Astrocyte (in vitro differentiated cells and primary cell): ENCODE data around the gene CEP57. TPM values are rescaled to one million over a fixed set of nuclear protein-coding genes. Genes with fewer than 3 reads are reported as not detected.

Source experiments
- DNase-seq: peaks from one replicate; pipeline ENCODE4 v3.0.0-alpha.2; 2010; ENCODE audit warnings: low read depth
- FAIRE-seq: peaks from 2 replicates; lab custom pipeline; 2011; peaks lifted over from hg19 to GRCh38; lab: Jason Lieb, UNC
- H2AFZ ChIP-seq: 2 replicates; pipeline ENCODE4 v1.6.0; 2012; ENCODE audit warnings: low read depth, low read length, inconsistent platforms
- H3K27ac ChIP-seq: 2 replicates; pipeline ENCODE4 v1.5.1; 2011; ENCODE audit warnings: low read depth, low read length, inconsistent platforms
- H3K27me3 ChIP-seq: 2 replicates; pipeline ENCODE4 v1.6.0; 2011; ENCODE audit warnings: low read length, inconsistent platforms; ENCODE audit not compliant: insufficient read depth
- H3K36me3 ChIP-seq: 2 replicates; pipeline ENCODE4 v1.5.1; 2011; ENCODE audit warnings: low read length, inconsistent platforms; ENCODE audit not compliant: insufficient read depth
- H3K4me1 ChIP-seq: 2 replicates; pipeline ENCODE4 v1.5.1; 2011; ENCODE audit warnings: low read length, inconsistent platforms; ENCODE audit not compliant: insufficient read depth
- H3K4me2 ChIP-seq: 2 replicates; pipeline ENCODE4 v1.6.0; 2012; ENCODE audit warnings: low read length, inconsistent platforms
- H3K4me3 ChIP-seq: 2 replicates; pipeline ENCODE4 v1.5.1; 2011; ENCODE audit warnings: low read depth, mild to moderate bottlenecking, low read length, inconsistent platforms; ENCODE audit not compliant: insufficient read depth
- H3K79me2 ChIP-seq: 2 replicates; pipeline ENCODE4 v1.6.0; 2012; ENCODE audit warnings: mild to moderate bottlenecking, low read length, inconsistent platforms; ENCODE audit not compliant: insufficient read depth
- H3K9ac ChIP-seq: 2 replicates; pipeline ENCODE4 v1.6.0; 2012; ENCODE audit warnings: mild to moderate bottlenecking, low read length, inconsistent platforms
- H3K9me3 ChIP-seq: 2 replicates; pipeline ENCODE4 v1.5.1; 2012; ENCODE audit warnings: low read depth, mild to moderate bottlenecking, low read length, inconsistent platforms; ENCODE audit not compliant: insufficient read depth
- H4K20me1 ChIP-seq: 2 replicates; pipeline ENCODE4 v1.6.0; 2012; ENCODE audit warnings: low read length, inconsistent platforms; ENCODE audit not compliant: insufficient read depth
- H3K27ac Mint-ChIP-seq: one replicate; pipeline ENCODE4 v1.8.0; 2021; ENCODE audit warnings: mild to moderate bottlenecking, mixed read lengths; ENCODE audit not compliant: unreplicated experiment
- H3K27me3 Mint-ChIP-seq: one replicate; pipeline ENCODE4 v1.8.0; 2021; ENCODE audit warnings: low read depth, mixed read lengths; ENCODE audit not compliant: unreplicated experiment
- H3K36me3 Mint-ChIP-seq: one replicate; pipeline ENCODE4 v1.8.0; 2021; ENCODE audit warnings: low read depth, mixed read lengths; ENCODE audit not compliant: unreplicated experiment
- H3K4me1 Mint-ChIP-seq: one replicate; pipeline ENCODE4 v1.8.0; 2021; ENCODE audit warnings: low read depth, mixed read lengths; ENCODE audit not compliant: unreplicated experiment
- H3K4me3 Mint-ChIP-seq: one replicate; pipeline ENCODE4 v1.8.0; 2021; ENCODE audit warnings: mild to moderate bottlenecking, moderate library complexity, mixed read lengths; ENCODE audit not compliant: unreplicated experiment
- H3K9me3 Mint-ChIP-seq: one replicate; pipeline ENCODE4 v1.8.0; 2021; ENCODE audit warnings: mild to moderate bottlenecking, mixed read lengths; ENCODE audit not compliant: unreplicated experiment
- EZH2 ChIP-seq: IDR thresholded peaks from 2 replicates; pipeline ENCODE4 v1.6.1; 2012; ENCODE audit warnings: mild to moderate bottlenecking, low read length, inconsistent platforms; ENCODE audit not compliant: insufficient read depth
- total RNA-seq: library from RNA; stranded (reverse); gene quantifications from 2 replicates; pipeline ENCODE4 v1.2.1, GENCODE V29; 2021
- TF ChIP-seq, protein P1 (sequence below): IDR thresholded peaks from 2 replicates; pipeline ENCODE4 v1.5.1; 2011; ENCODE audit warnings: low read depth, mild to moderate bottlenecking, inconsistent platforms, low read length, moderate library complexity; ENCODE audit not compliant: insufficient read depth

The CEP57 gene
- total RNA-seq, 1 donor from 2014 or later: 23.5 TPM

DNA sequence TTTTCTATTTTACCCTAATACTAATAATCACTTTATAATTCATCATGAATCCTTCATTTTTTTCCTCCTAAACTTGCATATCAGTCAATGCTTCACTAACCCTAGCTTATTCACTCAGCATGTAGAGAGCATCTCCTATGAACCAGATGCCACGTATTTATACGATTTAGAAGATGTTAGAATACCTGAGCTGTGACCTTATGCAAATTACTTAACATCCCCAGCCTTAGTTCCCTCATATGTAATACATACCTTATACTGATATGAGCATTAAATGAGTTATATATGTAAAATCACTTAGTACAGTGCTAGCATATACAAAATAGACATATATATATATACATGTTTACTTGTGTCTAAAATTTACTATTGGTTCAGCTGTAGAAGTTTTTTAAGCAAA is 9.8 kb upstream of the CEP57 start:
- Histone ChIP-seq H3K27me3 (no peaks in the 10 kb centered on the region), H3K27ac (no peak overlapping the region), H3K9ac (no peak overlapping the region), H4K20me1 (peaks cover 5% of the 10 kb centered on the region), H3K4me3 (no peak overlapping the region), H3K9me3 (no peaks in the 10 kb centered on the region), H3K36me3 (peaks cover 31% of the 10 kb centered on the region), H2AFZ (no peak overlapping the region), H3K4me2 (no peak overlapping the region), H3K79me2 (peaks cover 13% of the 10 kb centered on the region), H3K4me1 (no peaks in the 10 kb centered on the region)
- H3K36me3 Mint-ChIP-seq: no peaks in the 10 kb centered on the region
- TF ChIP-seq, protein P1, sequence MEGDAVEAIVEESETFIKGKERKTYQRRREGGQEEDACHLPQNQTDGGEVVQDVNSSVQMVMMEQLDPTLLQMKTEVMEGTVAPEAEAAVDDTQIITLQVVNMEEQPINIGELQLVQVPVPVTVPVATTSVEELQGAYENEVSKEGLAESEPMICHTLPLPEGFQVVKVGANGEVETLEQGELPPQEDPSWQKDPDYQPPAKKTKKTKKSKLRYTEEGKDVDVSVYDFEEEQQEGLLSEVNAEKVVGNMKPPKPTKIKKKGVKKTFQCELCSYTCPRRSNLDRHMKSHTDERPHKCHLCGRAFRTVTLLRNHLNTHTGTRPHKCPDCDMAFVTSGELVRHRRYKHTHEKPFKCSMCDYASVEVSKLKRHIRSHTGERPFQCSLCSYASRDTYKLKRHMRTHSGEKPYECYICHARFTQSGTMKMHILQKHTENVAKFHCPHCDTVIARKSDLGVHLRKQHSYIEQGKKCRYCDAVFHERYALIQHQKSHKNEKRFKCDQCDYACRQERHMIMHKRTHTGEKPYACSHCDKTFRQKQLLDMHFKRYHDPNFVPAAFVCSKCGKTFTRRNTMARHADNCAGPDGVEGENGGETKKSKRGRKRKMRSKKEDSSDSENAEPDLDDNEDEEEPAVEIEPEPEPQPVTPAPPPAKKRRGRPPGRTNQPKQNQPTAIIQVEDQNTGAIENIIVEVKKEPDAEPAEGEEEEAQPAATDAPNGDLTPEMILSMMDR: no peak
- TF ChIP-seq EZH2: no peak
- no peaks in the 10 kb centered on the region for H3K9me3 Mint-ChIP-seq
- FAIRE-seq (no peak), DNase-seq (no peak)
- H3K4me3 Mint-ChIP-seq: no peak overlapping the region
- no peaks in the 10 kb centered on the region for H3K4me1 Mint-ChIP-seq
- no peak overlapping the region for H3K27ac Mint-ChIP-seq
- H3K27me3 Mint-ChIP-seq: no peaks in the 10 kb centered on the region

DNA sequence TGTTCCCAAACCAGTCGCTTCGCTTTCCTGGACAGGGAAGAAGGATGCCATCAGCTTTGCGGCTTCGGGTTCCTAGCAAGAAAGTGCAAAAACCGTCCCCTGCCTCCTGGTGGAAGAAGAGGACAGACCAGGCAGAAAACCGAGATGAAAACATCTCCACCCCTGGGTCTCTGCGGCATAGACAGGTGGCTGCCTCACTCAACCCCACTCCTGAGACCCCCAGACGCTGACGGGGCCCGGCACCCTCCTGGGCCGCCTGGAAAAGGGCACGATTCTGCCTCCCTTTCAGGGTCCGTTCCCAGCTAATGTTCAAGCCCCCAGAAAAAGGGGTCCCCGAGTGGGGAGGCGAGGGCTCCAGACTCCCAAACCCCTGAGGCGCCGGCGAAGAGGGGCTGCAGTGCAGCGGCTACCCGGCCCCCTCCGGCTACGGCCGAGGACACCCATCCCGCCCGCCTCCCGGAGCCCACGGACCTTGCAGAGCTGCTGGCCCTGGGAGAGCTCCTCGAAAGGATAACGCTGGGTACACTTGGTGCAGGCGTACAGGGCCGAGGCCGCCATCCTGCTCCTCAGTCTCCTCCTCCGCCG is 1.3 kb upstream of the CEP57 start:
- Histone ChIP-seq H3K4me2 (peak overlapping the region; percentile 96), H3K27ac (peak overlapping the region; percentile 99), H3K4me1 (peaks cover 13% of the 10 kb centered on the region), H3K79me2 (peaks cover 58% of the 10 kb centered on the region), H3K9ac (peak overlapping the region; percentile 95), H3K36me3 (peaks cover 10% of the 10 kb centered on the region), H3K4me3 (peak overlapping the region; percentile 96), H4K20me1 (peaks cover 6% of the 10 kb centered on the region), H2AFZ (peak overlapping the region; percentile 74), H3K27me3 (no peaks in the 10 kb centered on the region), H3K9me3 (no peaks in the 10 kb centered on the region)
- Mint-ChIP-seq H3K27me3 (no peaks in the 10 kb centered on the region), H3K9me3 (no peaks in the 10 kb centered on the region), H3K4me1 (peaks cover 18% of the 10 kb centered on the region), H3K4me3 (peak overlapping the region; percentile 88), H3K27ac (peak overlapping the region; percentile 73), H3K36me3 (no peaks in the 10 kb centered on the region)
- DNase-seq (peak; percentile 36), FAIRE-seq (no peak)
- TF ChIP-seq, protein P1: peak; percentile 23
- no peak for TF ChIP-seq EZH2

DNA sequence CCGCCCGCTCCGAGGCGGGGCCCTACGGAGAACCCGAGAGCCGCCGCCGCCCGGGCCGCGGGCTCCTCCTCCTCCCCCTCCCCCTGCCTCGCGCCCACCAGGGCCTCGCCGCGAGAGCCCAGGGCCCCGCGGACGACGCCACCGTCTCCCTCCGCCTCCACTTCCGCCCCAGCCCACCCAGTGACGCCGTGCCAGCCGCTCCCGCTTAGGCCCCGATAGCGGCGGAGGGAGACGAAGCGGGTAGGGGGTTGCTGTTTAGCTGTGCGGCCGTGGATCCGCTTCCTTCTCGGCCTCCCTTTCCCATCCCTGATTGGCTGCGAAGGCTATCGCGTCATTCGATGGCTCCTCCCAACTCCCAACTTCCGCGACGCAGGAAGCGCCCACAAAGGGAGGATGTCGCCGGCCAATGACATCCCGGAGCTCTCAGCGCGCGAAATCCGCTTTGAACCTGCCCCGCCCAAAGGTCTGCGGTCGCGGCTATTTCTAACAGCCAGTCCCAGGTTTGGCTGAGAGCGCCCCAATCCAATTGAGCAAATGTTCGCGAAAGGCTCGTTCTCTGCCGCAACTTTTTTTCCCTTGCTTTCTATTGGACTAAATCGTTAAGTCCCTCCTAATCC is 684 bp upstream of the CEP57 start, which contains the start of gene FAM76B:
Gene FAM76B, minus strand, starts transcription at position 277 of the 617 bp plus-strand sequence. CDS start 304 bp downstream, outside the sequence.
- Histone ChIP-seq H3K27ac (peak within 1 kb of the TSS; percentile 99), H3K4me1 (peaks cover 13% of the 10 kb centered on the region), H3K79me2 (peaks cover 59% of the 10 kb centered on the region), H3K9ac (peak within 1 kb of the TSS; percentile 95), H3K36me3 (peaks cover 10% of the 10 kb centered on the region), H3K4me2 (peak within 1 kb of the TSS; percentile 96), H3K9me3 (no peaks in the 10 kb centered on the region), H3K27me3 (no peaks in the 10 kb centered on the region), H2AFZ (peak within 1 kb of the TSS; percentile 92), H4K20me1 (peaks cover 5% of the 10 kb centered on the region), H3K4me3 (peak within 1 kb of the TSS; percentile 96)
- peak within 1 kb of the TSS; percentile 99 for H3K27ac Mint-ChIP-seq
- H3K4me3 Mint-ChIP-seq: peak within 1 kb of the TSS; percentile 95
- DNase-seq (peak; percentile 98), FAIRE-seq (peak; percentile 37)
- H3K27me3 Mint-ChIP-seq: no peaks in the 10 kb centered on the region
- H3K4me1 Mint-ChIP-seq: peaks cover 19% of the 10 kb centered on the region
- TF ChIP-seq, protein P1: no peak
- TF ChIP-seq EZH2: no peak
- H3K9me3 Mint-ChIP-seq: no peaks in the 10 kb centered on the region
- no peaks in the 10 kb centered on the region for H3K36me3 Mint-ChIP-seq
